ENCODE data around the gene MRPL44. TPM values are rescaled to one million over a fixed set of nuclear protein-coding genes. Genes with fewer than 3 reads are reported as not detected.
"Not testable (repeated sequence)": the region's sequence is repeated elsewhere in the genome, so short reads cannot be mapped to it uniquely, and the experiment has no call there.

MRPL44 gene
- polyA plus RNA-seq, 10 donors = 22.8 to 29.3 (median 25.5) TPM

GRCh38 chr2:223969856-223970255, 12.6 kb downstream of the MRPL44 start:
- DNase-seq = no peak

DNA sequence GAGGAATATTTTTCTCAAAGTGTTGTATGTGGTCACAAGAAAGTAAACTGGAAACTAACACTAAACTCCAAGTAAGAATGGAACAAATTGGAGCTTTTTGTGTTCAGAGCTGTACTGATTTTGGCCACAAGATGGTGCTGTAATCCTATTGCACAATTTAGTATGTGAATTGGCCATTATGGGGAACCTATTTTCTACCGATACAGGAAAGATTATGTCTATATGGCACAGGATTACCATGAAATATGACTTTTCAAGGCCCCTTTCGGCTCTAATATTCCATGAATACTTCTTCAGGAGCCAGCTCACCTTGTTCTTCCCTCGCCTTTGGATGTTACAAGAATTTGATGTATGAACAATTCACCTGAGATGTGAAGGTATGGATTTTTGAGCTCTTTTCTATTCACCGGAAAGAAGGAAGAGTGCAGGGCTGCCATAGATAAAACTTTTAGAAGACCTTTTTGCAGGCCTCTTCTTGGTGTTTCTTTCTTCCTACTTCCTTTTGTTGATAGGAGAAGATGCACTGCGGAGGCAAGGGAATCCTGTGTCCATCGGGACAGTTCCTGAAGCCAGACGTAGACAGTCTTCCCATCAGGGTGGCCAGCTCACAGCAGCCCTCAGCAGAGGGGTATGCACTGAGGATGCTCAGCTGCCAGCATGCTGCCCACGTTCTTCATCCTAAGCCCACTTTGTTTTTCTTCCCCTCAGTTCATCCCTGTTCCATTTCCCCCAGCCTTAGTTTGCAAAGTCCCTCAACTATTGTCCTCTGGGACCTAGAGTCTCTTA, 13.3 kb downstream of the MRPL44 start:
- peak; percentile 60 to 80 (median 71) for DNase-seq

DNA sequence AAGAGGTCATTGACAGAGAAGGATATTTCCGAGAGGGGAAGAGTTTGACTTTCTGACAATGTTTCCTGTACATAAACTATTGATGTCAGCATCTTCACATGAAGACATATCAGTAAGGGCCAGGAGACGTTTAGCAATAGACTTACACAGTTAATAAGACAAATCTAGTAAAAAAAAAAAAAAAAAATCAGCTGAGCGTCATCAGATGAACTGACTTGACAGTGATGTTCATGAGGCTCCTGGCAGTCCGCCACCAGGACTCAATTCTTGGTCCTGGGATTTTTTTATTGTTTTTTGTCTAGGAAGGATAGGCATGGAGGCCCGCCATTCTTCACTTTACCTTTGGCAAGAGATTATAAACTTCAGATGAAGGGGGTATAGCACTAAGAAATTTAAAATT, 14.5 kb downstream of the MRPL44 start:
- DNase-seq = no peak

DNA sequence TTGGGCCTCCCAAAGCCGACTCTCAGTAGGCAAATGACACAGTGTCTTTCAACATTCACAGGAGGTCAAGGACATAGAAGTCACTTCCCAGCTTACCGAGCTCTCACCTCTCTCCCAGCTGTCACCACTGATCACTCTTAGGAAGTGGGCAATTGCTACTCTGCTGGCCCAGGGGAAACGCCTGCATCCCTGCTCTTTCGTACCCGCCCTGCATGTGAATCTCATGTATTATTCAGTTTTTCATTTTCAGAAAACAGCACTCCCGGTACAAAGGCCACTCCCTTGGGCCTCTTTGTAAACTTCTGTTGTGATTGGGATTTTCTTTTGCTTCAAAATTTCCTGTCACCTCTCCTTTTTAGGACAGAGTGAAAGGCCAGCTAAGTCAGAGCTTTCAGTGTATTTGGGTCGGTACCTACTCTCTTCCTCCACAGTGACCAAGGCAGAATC, 15.4 kb downstream of the MRPL44 start:
- no peak for DNase-seq

DNA sequence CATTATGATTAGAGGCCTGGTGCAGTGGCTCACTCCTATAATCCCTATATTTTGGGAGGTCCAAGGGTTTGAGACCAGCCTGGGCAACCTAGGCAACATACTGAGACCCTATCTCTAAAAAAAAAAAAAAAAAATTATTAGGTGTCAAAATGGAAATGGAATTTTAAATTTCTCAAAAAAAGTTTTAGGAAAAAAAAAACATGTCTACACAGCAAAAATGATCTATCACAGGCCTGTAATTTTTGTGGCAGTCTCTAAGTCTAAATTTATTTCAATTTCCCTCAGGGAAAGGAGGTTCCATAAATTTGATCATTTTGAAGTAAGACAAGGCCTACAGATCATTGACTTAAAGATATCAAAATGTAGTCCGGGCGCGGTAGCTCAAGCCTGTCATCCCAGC, 16.3 kb downstream of the MRPL44 start:
- DNase-seq = no peak

GRCh38 chr2:223976635-223977226, 19.5 kb downstream of the MRPL44 start:
- peak in 1 of 3 donors; percentile 58 for DNase-seq

DNA sequence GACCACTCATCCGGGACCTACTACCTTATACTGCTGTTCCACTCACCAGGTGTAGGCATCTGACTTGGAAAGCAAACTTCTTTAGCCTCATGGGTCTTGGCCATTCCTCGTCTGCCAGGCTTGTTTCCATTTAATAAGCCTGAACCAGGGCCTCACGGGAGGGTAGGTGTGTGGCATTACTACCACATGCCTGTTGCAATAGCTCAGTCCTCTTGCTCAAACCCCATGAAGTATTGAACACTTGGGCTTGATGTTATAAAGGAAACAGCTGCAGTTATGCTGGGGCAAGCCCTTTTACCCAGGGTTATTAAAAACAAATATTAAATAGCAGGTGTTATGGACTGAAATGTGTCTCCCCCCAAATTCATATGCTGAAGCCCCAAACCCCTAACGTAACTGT, 21.2 kb downstream of the MRPL44 start:
- no peak for DNase-seq

- no peak for DNase-seq
Measured at GRCh38 chr2:223979730-223980396, 22.6 kb downstream of the MRPL44 start.

GRCh38 chr2:223980397-223980735, 23.1 kb downstream of the MRPL44 start:
- no peak for DNase-seq

- no peak for DNase-seq
Measured at GRCh38 chr2:223980803-223981202, 23.5 kb downstream of the MRPL44 start.

- DNase-seq = no peak
Measured at GRCh38 chr2:223981241-223981640, 24.0 kb downstream of the MRPL44 start.

DNA sequence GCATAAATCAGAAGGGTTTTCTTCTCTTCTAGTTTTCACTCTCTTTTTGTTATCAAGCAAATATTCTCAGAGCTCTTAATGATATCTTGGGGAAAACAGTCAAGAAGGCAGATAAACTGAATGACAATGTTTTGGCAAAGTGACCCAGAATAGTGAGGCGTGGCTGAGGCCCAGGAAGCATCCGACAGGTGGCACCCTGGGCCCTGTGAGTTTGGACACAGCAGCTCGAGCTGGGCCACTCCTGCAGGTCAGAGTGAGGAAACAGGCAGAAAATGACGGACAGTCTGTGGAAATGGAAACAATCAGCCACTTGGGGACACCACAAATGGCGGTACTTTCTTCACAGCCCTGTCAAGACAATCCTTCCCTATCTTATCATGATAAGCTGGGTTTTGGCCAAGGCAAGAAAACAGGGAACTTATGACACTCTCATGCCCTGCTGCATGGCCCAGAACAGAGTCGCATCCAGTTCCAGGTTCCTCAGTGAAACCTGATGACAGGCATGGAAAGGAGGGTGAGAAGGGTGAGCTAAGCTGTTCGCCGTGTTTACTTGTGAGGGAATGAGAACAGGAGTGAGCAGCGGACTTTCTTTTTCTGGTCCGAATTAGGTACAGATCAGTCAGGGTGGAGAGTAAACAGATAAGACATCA, 32.1 kb downstream of the MRPL44 start:
- DNase-seq = no peak

DNA sequence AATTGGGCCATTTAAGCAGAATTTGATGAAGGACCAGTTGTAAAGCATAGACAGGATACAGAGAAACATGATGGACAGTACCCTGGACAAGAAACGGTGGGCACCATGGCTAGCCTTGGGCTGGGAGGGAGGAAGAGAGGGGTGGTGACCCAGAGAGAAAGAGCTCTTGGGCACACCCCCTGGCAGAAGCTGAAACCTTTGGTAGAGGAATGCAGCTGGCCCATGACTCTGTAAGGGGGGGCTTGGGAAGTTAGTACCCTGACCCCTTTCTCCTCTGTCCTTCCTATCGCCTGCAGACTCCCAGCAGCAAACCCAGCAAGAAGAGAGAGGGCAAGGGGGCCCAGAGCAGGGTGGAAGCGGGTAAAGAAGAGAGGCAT, 32.6 kb downstream of the MRPL44 start:
- no peak for DNase-seq

DNA sequence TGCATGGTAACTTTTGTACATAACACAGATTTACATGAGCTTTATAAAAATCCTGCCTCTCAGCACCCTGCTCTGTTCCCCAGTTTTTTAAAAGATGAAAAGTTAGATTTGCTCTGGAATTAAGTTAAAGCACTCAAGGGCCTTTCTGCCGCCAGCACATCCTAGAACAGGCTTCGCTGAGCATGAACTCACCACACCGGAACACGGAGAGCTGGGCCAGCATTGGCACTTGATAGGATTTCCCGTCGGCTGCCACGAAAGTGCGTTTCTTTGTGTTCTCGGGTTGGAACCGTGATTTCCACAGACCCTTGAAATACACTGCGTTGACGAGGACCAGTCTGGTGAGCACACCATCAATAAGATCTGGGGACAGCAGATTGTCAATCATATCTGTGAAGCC, 34.3 kb downstream of the MRPL44 start:
- DNase-seq = no peak

- peak; percentile 72 to 90 (median 82) for DNase-seq
Measured at GRCh38 chr2:223993634-223994232, 36.5 kb downstream of the MRPL44 start.

DNA sequence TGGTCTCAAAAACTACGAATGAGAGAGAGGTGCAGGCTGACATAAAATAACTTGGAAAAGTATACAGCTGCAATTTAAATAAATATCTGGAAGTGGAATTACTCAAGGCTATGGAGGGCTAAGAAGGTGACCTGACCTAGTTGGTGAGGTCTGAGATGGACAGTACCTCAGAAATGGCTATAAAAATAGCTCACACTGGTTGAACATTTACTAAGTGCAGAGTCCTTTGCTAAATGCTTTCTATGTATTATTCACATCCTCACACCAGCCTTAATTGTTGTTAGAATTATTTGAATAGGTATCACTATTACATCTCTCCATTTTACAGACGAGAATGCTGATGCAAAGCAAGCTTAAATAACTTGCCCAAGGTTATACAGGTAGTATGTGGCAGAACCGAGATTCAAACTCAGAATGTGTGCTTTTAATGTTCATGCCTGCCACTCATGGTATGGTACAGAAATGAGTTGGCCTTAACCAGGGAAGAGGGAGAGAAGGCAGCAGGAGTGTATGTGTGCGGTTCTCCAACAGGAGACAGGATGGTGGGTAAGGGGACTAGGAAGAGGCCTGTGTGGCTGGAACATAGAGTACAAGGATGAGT, 37.4 kb downstream of the MRPL44 start:
- DNase-seq = no peak

- DNase-seq = peak in 1 of 3 donors; percentile 24
Measured at GRCh38 chr2:223995569-223995968, 38.3 kb downstream of the MRPL44 start.

DNA sequence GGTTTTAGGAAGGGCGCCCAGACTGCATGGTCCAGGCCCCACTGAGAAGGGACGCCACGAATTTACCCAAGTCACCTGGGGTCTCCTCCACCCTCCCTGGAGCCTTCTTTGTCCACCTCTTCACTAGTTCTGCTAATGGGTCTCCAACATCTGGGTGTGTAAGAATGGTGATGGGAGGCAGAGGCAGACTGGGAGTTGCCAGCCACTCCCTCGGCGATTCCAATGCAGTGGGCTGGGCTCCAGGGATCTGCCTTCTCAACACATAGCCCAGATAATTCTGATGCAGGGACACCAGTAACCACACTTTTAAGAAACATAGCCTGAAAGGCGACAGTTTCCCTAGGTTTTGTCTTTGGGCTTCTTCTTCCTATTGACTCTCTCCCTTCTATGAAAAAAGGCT, 39.1 kb downstream of the MRPL44 start:
- no peak for DNase-seq

GRCh38 chr2:223997938-223998337, 40.7 kb downstream of the MRPL44 start:
- DNase-seq = no peak

GRCh38 chr2:223998948-223999347, 41.7 kb downstream of the MRPL44 start:
- DNase-seq = no peak

GRCh38 chr2:223999862-224000261, 42.6 kb downstream of the MRPL44 start:
- no peak for DNase-seq

DNA sequence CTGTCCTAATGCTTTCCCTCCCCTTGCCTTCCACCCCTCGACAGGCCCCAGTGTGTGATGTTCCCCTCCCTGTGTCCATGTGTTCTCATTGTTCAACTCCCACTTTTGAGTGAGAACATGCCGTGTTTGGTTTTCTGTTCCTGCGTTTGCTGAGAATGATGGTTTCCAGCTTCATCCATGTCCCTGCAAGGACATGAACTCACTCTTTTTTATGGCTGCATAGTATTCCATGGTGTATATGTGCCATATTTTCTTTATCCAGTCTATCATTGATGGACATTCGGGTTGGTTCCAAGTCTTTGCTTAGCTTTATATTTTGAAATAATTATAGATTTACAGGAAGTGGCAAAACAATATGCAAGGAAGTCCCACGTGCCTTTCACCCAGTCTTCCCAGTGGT, 43.4 kb downstream of the MRPL44 start:
- DNase-seq = not testable (repeated sequence)

Data from muscle of back (tissue), 11 donors.